ENCODE data around the gene ASB2. TPM values are rescaled to one million over a fixed set of nuclear protein-coding genes. Genes with fewer than 3 reads are reported as not detected.

The ASB2 gene
- total RNA-seq, 1 experiment from 2014 or later, result 0.35 TPM

DNA sequence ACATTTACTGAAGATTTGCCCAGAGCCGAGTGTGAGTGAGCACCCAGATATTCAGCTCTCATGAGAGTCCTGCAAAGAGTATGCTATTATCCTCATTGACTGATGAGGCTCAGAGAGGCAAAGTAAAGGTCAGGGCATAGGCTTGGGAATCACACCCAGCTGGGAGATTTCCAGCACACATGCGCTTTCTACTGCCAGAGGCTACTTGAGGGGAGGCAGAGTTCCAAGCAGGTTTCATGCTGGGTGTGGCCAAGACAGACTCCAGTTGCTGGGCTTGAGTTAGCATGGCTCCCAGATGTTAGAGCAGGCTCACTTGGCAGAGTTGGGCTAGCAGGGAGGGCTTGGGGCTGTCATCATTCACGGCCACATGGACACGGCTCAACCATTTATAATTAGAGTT, 63.6 kb downstream of the ASB2 start:
- H2AK5ac ChIP-seq (ENCODE audit: insufficient read length, low read length), result no peak overlapping the region
- no peak overlapping the region for H4K91ac ChIP-seq (ENCODE audit: insufficient read length, low read depth, low read length)
- no CpG with 5 or more reads among the region's 4 CpGs for WGBS (ENCODE audit: extremely low coverage, insufficient read length, low lambda C conversion rate)
- H3K9me3 ChIP-seq (ENCODE audit: control insufficient read depth, low read depth, low read length), result no peaks in the 10 kb centered on the region
- H3K4me3 Mint-ChIP-seq, result no peak overlapping the region
- no peak overlapping the region for H2BK15ac ChIP-seq (ENCODE audit: low read depth, low read length)
- no peak overlapping the region for H4K5ac ChIP-seq (ENCODE audit: insufficient read length, low read depth, low read length)
- no peak overlapping the region for H3T11ph ChIP-seq (ENCODE audit: low read length)
- no peaks in the 10 kb centered on the region; a peak in 1 of 5 replicates for H3K9me3 Mint-ChIP-seq
- no peak overlapping the region for H3K56ac ChIP-seq (ENCODE audit: insufficient read length, low read depth, low read length)
- no peak overlapping the region for H3K18ac ChIP-seq (ENCODE audit: insufficient read length, low read depth, low read length)
- no peak overlapping the region for H3K27ac ChIP-seq (ENCODE audit: insufficient read length, low read depth, low read length)
- no peak overlapping the region for H3K14ac ChIP-seq (ENCODE audit: insufficient read depth, low read length)
- no peak overlapping the region for H4K8ac ChIP-seq (replicated peaks; ENCODE audit: insufficient read length, low read depth, low read length)
- no peak overlapping the region for H2AFZ ChIP-seq (ENCODE audit: low read length)
- no peak overlapping the region for H3K9ac ChIP-seq (ENCODE audit: extremely low read depth, insufficient read length, low read length)
- H3K4me1 Mint-ChIP-seq, result no peaks in the 10 kb centered on the region
- no peaks in the 10 kb centered on the region; a peak in 1 of 7 replicates for H3K36me3 Mint-ChIP-seq (ENCODE audit: insufficient read depth in 1 of 3, low read depth in 3 of 3)
- no peaks in the 10 kb centered on the region for H3K79me2 ChIP-seq (ENCODE audit: insufficient read depth, low read length)
- H3K4me1 ChIP-seq (ENCODE audit: insufficient read depth, low read length), result no peaks in the 10 kb centered on the region
- no peak for DNase-seq
- no peaks in the 10 kb centered on the region for H3K79me1 ChIP-seq (ENCODE audit: insufficient read depth, low read depth, low read length, poor library complexity, severe bottlenecking)
- no peak overlapping the region for H3K4me2 ChIP-seq (ENCODE audit: insufficient read depth, insufficient read length, low read length)
- no peak overlapping the region for H3K27ac Mint-ChIP-seq
- no peak overlapping the region for H3K4ac ChIP-seq (ENCODE audit: low read depth, low read length)
- H3K23ac ChIP-seq (ENCODE audit: insufficient read length, low read depth, low read length), result no peak overlapping the region
- no peaks in the 10 kb centered on the region for H4K20me1 ChIP-seq (ENCODE audit: control insufficient read depth, insufficient read depth, insufficient read length)
- TF ChIP-seq, protein P1, sequence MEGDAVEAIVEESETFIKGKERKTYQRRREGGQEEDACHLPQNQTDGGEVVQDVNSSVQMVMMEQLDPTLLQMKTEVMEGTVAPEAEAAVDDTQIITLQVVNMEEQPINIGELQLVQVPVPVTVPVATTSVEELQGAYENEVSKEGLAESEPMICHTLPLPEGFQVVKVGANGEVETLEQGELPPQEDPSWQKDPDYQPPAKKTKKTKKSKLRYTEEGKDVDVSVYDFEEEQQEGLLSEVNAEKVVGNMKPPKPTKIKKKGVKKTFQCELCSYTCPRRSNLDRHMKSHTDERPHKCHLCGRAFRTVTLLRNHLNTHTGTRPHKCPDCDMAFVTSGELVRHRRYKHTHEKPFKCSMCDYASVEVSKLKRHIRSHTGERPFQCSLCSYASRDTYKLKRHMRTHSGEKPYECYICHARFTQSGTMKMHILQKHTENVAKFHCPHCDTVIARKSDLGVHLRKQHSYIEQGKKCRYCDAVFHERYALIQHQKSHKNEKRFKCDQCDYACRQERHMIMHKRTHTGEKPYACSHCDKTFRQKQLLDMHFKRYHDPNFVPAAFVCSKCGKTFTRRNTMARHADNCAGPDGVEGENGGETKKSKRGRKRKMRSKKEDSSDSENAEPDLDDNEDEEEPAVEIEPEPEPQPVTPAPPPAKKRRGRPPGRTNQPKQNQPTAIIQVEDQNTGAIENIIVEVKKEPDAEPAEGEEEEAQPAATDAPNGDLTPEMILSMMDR (conservative IDR thresholded peaks at IDR 0.05), result no peak
- H3K27me3 ChIP-seq (ENCODE audit: insufficient read depth, low read length), result no peaks in the 10 kb centered on the region
- H2BK120ac ChIP-seq (ENCODE audit: low read depth, low read length, poor library complexity, severe bottlenecking), result no peak overlapping the region
- H2BK5ac ChIP-seq (ENCODE audit: insufficient read length, low read length), result no peak overlapping the region
- no peak overlapping the region for H2BK12ac ChIP-seq (ENCODE audit: insufficient read length, low read depth, low read length)
- H3K23me2 ChIP-seq (ENCODE audit: insufficient read length, low read depth, low read length, poor library complexity, severe bottlenecking), result no peaks in the 10 kb centered on the region
- no peak overlapping the region for H2BK20ac ChIP-seq (ENCODE audit: low read depth, low read length, poor library complexity, severe bottlenecking)
- H3K27me3 Mint-ChIP-seq (ENCODE audit: low read depth), result no peaks in the 10 kb centered on the region; the same call in none of the 2 replicates
